ENCODE results near the gene AP3D1. TPM values are rescaled to one million over a fixed set of nuclear protein-coding genes. Genes with fewer than 3 reads are reported as not detected.

The AP3D1 gene
- total and polyA plus RNA-seq, 7 donors = 51.5 to 120 (median 81.3) TPM

DNA sequence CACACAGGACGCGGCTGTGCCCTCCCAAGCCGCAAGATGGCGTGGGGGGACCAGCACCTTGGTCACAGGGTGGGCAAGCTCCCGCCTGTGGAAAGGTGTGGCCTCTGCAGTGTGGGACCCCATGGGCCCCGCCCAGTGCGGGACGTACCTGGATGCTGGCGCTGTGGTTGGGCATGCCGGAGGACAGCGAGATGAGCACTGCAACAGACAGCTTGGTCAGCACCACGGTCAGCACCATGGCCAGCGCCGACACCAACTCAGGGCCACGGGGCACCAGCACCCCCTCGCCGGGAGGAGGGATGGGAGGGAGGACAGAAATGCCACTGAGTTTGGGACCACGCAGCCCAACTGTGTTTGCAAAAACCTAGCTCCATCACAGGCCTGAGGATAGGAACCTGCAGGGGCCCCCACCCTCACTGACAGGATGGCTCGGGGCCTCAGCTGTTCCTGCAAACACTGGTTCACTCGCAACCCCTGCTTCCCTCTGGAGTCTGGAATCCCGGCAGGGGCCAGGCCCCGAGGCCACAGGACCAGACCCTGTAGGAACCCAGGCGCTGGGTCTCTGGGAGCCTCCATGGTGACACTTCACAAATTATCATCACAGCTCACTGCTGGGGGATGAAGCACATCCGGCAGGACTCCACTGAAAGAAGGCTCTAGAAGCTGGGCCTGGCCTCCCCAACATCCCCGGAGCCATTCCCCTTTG lies 27.5 kb downstream of the AP3D1 start:
- TF ChIP-seq, protein P1, sequence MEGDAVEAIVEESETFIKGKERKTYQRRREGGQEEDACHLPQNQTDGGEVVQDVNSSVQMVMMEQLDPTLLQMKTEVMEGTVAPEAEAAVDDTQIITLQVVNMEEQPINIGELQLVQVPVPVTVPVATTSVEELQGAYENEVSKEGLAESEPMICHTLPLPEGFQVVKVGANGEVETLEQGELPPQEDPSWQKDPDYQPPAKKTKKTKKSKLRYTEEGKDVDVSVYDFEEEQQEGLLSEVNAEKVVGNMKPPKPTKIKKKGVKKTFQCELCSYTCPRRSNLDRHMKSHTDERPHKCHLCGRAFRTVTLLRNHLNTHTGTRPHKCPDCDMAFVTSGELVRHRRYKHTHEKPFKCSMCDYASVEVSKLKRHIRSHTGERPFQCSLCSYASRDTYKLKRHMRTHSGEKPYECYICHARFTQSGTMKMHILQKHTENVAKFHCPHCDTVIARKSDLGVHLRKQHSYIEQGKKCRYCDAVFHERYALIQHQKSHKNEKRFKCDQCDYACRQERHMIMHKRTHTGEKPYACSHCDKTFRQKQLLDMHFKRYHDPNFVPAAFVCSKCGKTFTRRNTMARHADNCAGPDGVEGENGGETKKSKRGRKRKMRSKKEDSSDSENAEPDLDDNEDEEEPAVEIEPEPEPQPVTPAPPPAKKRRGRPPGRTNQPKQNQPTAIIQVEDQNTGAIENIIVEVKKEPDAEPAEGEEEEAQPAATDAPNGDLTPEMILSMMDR (IDR thresholded peaks at IDR 0.05) = no peak
- H3K36me3 ChIP-seq (ENCODE audit: insufficient read depth in 1 of 2, low read depth in 1 of 2) = peaks cover 15 to 93% of the 10 kb centered on the region in 2 donors
- H3K4me3 ChIP-seq = no peak overlapping the region
- H3K9me3 ChIP-seq = no peaks in the 10 kb centered on the region
- intact Hi-C loops (cut with DNase I) = no loop called here
- peak in 1 of 2 donors; percentile 47 for DNase-seq
- no peak overlapping the region for H3K27ac ChIP-seq
- no peak for ATAC-seq
- 81 to 89% (median 87%) methylated on average over 25 of the region's 25 CpGs for WGBS, 3 donors
- no peaks in the 10 kb centered on the region for H3K27me3 ChIP-seq (ENCODE audit: insufficient read depth in 3 of 3, low read length in 2 of 3)
- H3K4me1 ChIP-seq = no peaks in the 10 kb centered on the region

DNA sequence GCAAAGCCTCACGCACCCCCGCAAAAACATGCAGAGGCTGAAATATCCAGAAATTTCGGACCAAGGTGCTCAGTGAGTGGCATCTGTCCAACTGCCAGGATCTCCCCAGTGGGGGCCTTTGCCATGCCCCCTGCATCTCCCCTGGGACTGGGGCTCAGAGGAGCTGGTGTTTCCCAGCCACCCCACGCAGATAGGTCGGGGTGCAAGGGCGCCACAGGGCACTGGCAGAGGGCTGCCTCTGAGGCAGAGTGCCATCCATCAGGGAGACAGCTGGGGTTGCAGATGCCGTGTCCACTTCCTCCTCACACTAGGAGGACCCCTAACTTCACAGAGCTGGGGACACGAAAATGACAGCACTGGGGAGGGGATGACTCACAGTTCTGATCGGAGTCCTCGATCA lies 28.4 kb downstream of the AP3D1 start:
- H3K4me1 ChIP-seq = no peaks in the 10 kb centered on the region
- no peaks in the 10 kb centered on the region for H3K27me3 ChIP-seq (ENCODE audit: insufficient read depth in 3 of 3, low read length in 2 of 3)
- H3K27ac ChIP-seq = no peak overlapping the region
- intact Hi-C loops (cut with DNase I) = no loop called here
- peaks cover 15 to 99% of the 10 kb centered on the region in 2 donors for H3K36me3 ChIP-seq (ENCODE audit: insufficient read depth in 1 of 2, low read depth in 1 of 2)
- H3K9me3 ChIP-seq = no peaks in the 10 kb centered on the region
- DNase-seq (no peak), ATAC-seq (no peak)
- TF ChIP-seq, protein P1 (IDR thresholded peaks at IDR 0.05) = no peak
- WGBS, 3 donors = 94 to 97% (median 95%) methylated on average over 10 of the region's 10 CpGs
- no peak overlapping the region for H3K4me3 ChIP-seq

DNA sequence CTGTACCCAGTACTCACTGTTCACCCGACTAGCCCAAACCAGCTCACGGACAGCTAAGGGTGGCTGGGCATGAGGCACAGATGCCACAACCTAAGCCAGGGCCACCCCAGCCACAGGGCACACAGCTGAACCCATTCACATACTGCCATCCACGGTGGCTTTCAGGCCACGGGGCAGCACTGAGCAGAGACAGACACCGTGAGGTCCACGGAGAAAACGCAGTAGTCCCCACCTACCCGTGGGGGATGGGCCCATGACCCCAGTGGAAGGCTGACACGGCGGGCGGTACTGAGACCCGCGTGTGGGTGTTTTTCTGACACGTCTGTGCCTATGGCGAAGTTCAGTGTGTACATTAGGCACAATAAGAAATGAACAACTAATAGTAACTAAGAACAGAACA lies 29.1 kb downstream of the AP3D1 start:
- Histone ChIP-seq H3K9me3 (no peaks in the 10 kb centered on the region), H3K4me1 (no peaks in the 10 kb centered on the region), H3K27me3 (ENCODE audit: insufficient read depth in 3 of 3, low read length in 2 of 3) (no peaks in the 10 kb centered on the region), H3K4me3 (no peak overlapping the region), H3K36me3 (ENCODE audit: insufficient read depth in 1 of 2, low read depth in 1 of 2) (peaks cover 15 to 99% of the 10 kb centered on the region in 2 donors), H3K27ac (no peak overlapping the region)
- DNase-seq (no peak), ATAC-seq (no peak)
- TF ChIP-seq, protein P1 (IDR thresholded peaks at IDR 0.05) = no peak
- intact Hi-C loops (cut with DNase I) = no loop called here
- 90 to 93% (median 91%) methylated on average over 15 of the region's 15 CpGs for WGBS, 3 donors

DNA sequence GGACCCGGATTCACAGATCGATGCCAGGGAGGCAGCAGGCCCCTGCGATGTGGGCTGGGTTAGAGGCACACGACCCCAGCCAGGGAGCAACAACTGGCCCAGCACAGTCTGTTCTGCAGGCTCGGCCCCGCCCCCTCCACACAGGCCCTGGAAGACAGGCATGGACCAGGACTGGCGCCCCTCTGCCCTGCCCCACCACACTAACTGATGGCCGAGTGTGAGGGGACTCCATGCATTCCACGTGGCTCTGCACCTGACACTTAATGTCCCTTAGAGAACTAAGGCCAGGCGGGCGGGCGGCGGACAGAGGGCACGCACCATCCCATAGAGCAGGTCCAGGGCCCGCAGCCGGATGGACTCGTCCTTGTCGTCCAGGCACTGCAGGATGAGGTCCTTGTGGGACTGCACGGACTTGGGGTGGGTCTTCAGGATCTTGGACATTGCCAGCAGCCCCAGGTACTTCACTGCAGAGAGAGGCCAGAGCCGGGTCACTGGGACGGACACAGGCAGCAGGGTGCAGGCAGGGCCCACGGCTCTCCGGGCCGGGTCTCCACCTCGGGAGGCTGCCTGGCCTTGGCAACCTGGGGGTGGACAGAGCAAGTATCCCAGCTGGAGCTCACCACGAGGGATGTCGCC lies 29.8 kb downstream of the AP3D1 start:
- 86 to 92% (median 91%) methylated on average over 25 to 27 of the region's 27 CpGs for WGBS, 3 donors
- Histone ChIP-seq H3K27ac (no peak overlapping the region), H3K36me3 (ENCODE audit: insufficient read depth in 1 of 2, low read depth in 1 of 2) (peaks cover 15 to 99% of the 10 kb centered on the region in 2 donors), H3K4me1 (no peaks in the 10 kb centered on the region), H3K27me3 (ENCODE audit: insufficient read depth in 3 of 3, low read length in 2 of 3) (no peaks in the 10 kb centered on the region), H3K9me3 (no peaks in the 10 kb centered on the region), H3K4me3 (no peak overlapping the region)
- ATAC-seq (peak in 2 of 4 donors; percentile 19 to 30), DNase-seq (no peak)
- TF ChIP-seq, protein P1 (IDR thresholded peaks at IDR 0.05) = no peak
- intact Hi-C loops (cut with DNase I) = no loop called here
